Measurements from ENCODE around the gene MRGPRF. TPM values are rescaled to one million over a fixed set of nuclear protein-coding genes. Genes with fewer than 3 reads are reported as not detected.

The MRGPRF gene, protein sequence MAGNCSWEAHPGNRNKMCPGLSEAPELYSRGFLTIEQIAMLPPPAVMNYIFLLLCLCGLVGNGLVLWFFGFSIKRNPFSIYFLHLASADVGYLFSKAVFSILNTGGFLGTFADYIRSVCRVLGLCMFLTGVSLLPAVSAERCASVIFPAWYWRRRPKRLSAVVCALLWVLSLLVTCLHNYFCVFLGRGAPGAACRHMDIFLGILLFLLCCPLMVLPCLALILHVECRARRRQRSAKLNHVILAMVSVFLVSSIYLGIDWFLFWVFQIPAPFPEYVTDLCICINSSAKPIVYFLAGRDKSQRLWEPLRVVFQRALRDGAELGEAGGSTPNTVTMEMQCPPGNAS
- total RNA-seq (2014; rRNA removed) (not detected in 2 replicates), Bru-seq, nascent RNA (percentile 12 among the genes with signal in this experiment), BruChase-seq, experiment 1, labeled RNA remaining after a 6-hour chase (not detected), BruChase-seq, experiment 2, labeled RNA remaining after a 2-hour chase (not detected)
- long read RNA-seq: 0 reads

DNA sequence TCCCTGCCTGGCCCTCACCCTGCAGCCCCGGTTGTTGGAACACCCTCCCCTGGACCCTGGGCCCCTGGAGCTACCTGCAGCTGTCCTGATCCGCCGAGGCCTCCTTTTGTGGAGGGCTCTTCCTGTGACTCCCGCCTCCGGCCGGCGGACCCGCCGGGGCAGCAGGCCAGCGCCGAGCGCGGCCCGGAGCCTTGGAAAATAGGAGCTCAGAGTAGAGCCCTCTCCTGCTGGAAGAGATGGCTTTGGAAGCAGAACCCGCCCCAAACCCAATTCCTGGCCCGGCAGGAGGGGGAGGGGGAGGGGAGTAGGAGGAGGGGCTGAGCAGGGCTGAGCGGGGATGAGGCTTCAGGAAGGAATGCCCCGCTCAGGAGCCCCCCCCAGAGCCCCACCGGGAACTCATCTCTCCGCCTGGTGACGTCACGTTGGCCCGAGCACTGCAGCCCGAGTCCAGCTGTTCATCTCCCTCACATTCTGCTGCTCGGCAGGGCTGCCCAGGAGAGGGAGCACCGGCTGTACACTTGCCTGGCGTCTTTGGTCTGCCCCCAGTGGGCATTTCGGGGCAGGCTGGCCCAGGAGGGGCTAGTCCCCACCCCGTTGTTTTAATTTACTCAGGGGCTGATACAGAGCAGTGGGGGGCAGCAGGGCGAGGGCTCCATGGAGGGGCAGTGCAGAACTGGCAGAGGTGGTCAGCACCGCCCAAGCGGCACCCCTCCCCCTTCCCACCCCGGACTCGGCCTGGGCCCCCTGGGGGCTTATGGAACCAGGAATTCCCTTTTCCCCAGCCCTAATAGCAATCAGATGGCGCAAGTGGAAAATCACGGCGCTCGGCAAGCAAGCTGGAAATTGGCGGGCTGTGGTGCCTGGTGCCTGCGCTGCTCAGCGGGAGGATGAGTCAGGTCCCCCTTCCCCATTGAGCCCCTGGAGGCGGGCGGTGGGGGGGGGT is at the start of gene MRGPRF:
Gene MRGPRF, minus strand, starts transcription at position 238 of the 943 bp plus-strand sequence. CDS start 3,345 bp downstream, outside the sequence.
- Histone ChIP-seq H3K9ac (ENCODE audit: low read length) (no peak within 1 kb of the TSS), H3K4me1 (ENCODE audit: insufficient read depth, low read length) (peaks cover 24% of the 10 kb centered on the region), H3K27ac (ENCODE audit: low read length) (no peak within 1 kb of the TSS), H3K36me3 (ENCODE audit: low read depth, low read length) (no peaks in the 10 kb centered on the region), H2AFZ (ENCODE audit: low read length) (no peak within 1 kb of the TSS), H3K9me3 (ENCODE audit: low read length) (no peaks in the 10 kb centered on the region), H3K4me2 (ENCODE audit: low read length) (peak within 1 kb of the TSS; percentile 8; the same call in 1 of the 2 replicates), H3F3A (ENCODE audit: low read length, unreplicated experiment) (no peaks in the 10 kb centered on the region), H4K20me1 (ENCODE audit: low read length) (no peaks in the 10 kb centered on the region), H3K27me3 (ENCODE audit: low read length) (no peaks in the 10 kb centered on the region), H3K4me3 (ENCODE audit: low read length) (no peak within 1 kb of the TSS), H3K79me2 (ENCODE audit: low read length) (no peaks in the 10 kb centered on the region), H3K9me2 (replicated peaks; ENCODE audit: low read length) (no peaks in the 10 kb centered on the region)
- peak; percentile 20 for DNase-seq
- ATAC-seq: no peak
- ChIA-PET CTCF (no interaction called here), POLR2A (ENCODE audit: unreplicated experiment) (no interaction called here)
- TF ChIP-seq EZH2phosphoT487 (IDR thresholded peaks at IDR 0.05; ENCODE audit: borderline replicate concordance, low read length): no peak
- TF ChIP-seq, protein P1, sequence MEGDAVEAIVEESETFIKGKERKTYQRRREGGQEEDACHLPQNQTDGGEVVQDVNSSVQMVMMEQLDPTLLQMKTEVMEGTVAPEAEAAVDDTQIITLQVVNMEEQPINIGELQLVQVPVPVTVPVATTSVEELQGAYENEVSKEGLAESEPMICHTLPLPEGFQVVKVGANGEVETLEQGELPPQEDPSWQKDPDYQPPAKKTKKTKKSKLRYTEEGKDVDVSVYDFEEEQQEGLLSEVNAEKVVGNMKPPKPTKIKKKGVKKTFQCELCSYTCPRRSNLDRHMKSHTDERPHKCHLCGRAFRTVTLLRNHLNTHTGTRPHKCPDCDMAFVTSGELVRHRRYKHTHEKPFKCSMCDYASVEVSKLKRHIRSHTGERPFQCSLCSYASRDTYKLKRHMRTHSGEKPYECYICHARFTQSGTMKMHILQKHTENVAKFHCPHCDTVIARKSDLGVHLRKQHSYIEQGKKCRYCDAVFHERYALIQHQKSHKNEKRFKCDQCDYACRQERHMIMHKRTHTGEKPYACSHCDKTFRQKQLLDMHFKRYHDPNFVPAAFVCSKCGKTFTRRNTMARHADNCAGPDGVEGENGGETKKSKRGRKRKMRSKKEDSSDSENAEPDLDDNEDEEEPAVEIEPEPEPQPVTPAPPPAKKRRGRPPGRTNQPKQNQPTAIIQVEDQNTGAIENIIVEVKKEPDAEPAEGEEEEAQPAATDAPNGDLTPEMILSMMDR (conservative IDR thresholded peaks at IDR 0.05; ENCODE audit: low read depth, low read length): peak; percentile 53
- BruUV-seq (replicated peaks): no TSS peak
- intact Hi-C loops (cut with micrococcal nuclease): no loop called here

DNA sequence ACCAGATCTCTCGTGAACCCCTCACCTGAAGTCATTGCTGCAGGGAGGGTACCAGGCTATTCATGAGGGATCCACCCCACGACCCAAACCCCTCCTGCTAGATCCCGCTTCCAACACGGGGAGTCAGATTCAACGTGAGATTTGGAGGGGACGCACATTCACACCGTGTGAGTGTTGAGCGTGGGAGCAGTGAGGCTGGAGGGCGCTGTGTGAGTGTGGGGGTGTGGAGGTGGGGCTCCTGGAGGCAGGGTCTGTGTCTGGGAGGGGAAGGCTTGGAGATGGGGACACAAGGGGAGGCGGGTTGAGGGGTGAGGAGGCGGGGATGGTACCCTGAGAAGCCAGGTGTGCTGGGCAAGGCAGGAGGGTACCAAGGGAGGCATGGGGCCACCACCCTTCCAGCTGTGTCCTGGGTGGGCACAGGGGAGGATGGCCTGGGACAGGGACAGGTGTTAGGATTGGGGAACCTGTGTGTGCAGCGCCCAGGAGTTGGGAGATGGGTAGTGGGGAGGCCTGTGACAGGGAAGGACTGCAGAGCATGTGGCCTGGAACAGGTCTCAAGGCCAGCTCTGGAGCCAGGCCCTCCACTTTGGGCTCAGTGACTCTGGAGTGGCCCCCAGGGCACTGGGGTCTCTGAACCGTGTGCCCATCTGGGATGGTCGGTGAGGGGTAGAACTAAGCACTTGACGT is 49.3 kb upstream of the MRGPRF start:
- Histone ChIP-seq H3K36me3 (ENCODE audit: low read depth, low read length) (no peaks in the 10 kb centered on the region; the same call in 1 of the 2 replicates), H3K4me1 (ENCODE audit: insufficient read depth, low read length) (no peaks in the 10 kb centered on the region), H3K9me2 (replicated peaks; ENCODE audit: low read length) (no peaks in the 10 kb centered on the region), H3K9ac (ENCODE audit: low read length) (no peak overlapping the region), H3K79me2 (ENCODE audit: low read length) (no peaks in the 10 kb centered on the region), H3K27me3 (ENCODE audit: low read length) (no peaks in the 10 kb centered on the region), H3K9me3 (ENCODE audit: low read length) (no peaks in the 10 kb centered on the region), H3K4me3 (ENCODE audit: low read length) (no peak overlapping the region), H3F3A (ENCODE audit: low read length, unreplicated experiment) (no peaks in the 10 kb centered on the region), H3K27ac (ENCODE audit: low read length) (no peak overlapping the region), H3K4me2 (ENCODE audit: low read length) (no peak overlapping the region), H2AFZ (ENCODE audit: low read length) (no peak overlapping the region), H4K20me1 (ENCODE audit: low read length) (no peaks in the 10 kb centered on the region)
- intact Hi-C loops (cut with micrococcal nuclease): no loop called here
- ChIA-PET POLR2A (ENCODE audit: unreplicated experiment) (no interaction called here), CTCF (no interaction called here)
- DNase-seq (no peak), ATAC-seq (no peak)
- TF ChIP-seq, protein P1 (conservative IDR thresholded peaks at IDR 0.05; ENCODE audit: low read depth, low read length): no peak
- TF ChIP-seq EZH2 (IDR thresholded peaks at IDR 0.05; ENCODE audit: low read length, unreplicated experiment): no peak
- no TSS peak for BruUV-seq (replicated peaks)
